HEK293 (cell line): ENCODE measurements around the gene MYH6.

ENCODE experiments used
- CTCF ChIA-PET: fragments of 350-600 bp; formaldehyde crosslinking; extraction: SDS; loops from one replicate; lab custom pipeline; 2021; ENCODE audit warnings: antibody characterized with exemption; lab: Yijun Ruan, JAX
- POLR2A ChIA-PET: fragments of 300-600 bp; formaldehyde crosslinking; extraction: SDS; loops from one replicate; lab custom pipeline; 2020; ENCODE audit warnings: antibody characterized with exemption, inconsistent platforms; lab: Yijun Ruan, JAX
- H3K27ac ChIP-seq: fragments of 200-500 bp; sonication (Bioruptor generic); 2 replicates; pipeline ENCODE4 v1.5.1; 2014; ENCODE audit warnings: low read depth, low read length, control low read depth, inconsistent platforms; ENCODE audit errors: extremely low read depth
- H3K36me3 ChIP-seq, 2 experiments: fragments of 200-500 bp in 1 of 2; sonication (Bioruptor generic) in 1 of 2; 1 replicate in 1 of 2; 2 replicates in 1 of 2; pipeline ENCODE4 v1.5.1; 2014 to 2017; ENCODE audit warnings: inconsistent platforms in 2 of 2, low read length in 2 of 2; ENCODE audit not compliant: control insufficient read depth in 2 of 2, insufficient read depth in 1 of 2
- H3K4me1 ChIP-seq: fragments of 200-500 bp; sonication (Bioruptor generic); 2 replicates; pipeline ENCODE4 v1.5.1; 2014; ENCODE audit warnings: mild to moderate bottlenecking, low read length, inconsistent platforms; ENCODE audit not compliant: control insufficient read depth, insufficient read depth
- H3K4me3 ChIP-seq: 2 replicates; pipeline ENCODE4 v1.5.1; 2011; ENCODE audit warnings: low read depth, mild to moderate bottlenecking, control low read depth, low read length, moderate library complexity
- H3K9me3 ChIP-seq: fragments of 200-500 bp; sonication (Bioruptor generic); 2 replicates; pipeline ENCODE4 v1.5.1; 2014; ENCODE audit warnings: low read depth, low read length, inconsistent platforms; ENCODE audit not compliant: control insufficient read depth, insufficient read depth
- BCL11A ChIP-seq: fragments of 450-650 bp; formaldehyde crosslinking; IDR thresholded peaks from 2 replicates; pipeline ENCODE4 v1.5.1; 2016; ENCODE audit warnings: low read depth, missing biosample characterization, missing genetic modification characterization
- FEZF1 ChIP-seq: fragments of 450-650 bp; formaldehyde crosslinking; IDR thresholded peaks from 2 replicates; pipeline ENCODE4 v1.5.1; 2016; ENCODE audit warnings: missing biosample characterization, missing genetic modification characterization
- PRDM1 ChIP-seq: fragments of 450-650 bp; formaldehyde crosslinking; IDR thresholded peaks from 2 replicates; pipeline ENCODE4; 2016; ENCODE audit warnings: missing biosample characterization, missing genetic modification characterization
- PRDM6 ChIP-seq: fragments of 450-650 bp; formaldehyde crosslinking; IDR thresholded peaks from 2 replicates; pipeline ENCODE4 v1.5.1; 2017; ENCODE audit warnings: missing biosample characterization, missing genetic modification characterization
- ZBTB7A ChIP-seq: fragments of 450-650 bp; formaldehyde crosslinking; IDR thresholded peaks from 2 replicates; pipeline ENCODE4 v1.5.1; 2016; ENCODE audit warnings: low read depth, missing biosample characterization, missing genetic modification characterization
- ZFP69B ChIP-seq: fragments of 450-650 bp; formaldehyde crosslinking; IDR thresholded peaks from 2 replicates; pipeline ENCODE4 v1.5.1; 2016; ENCODE audit warnings: missing biosample characterization, missing genetic modification characterization
- ZNF121 ChIP-seq: fragments of 450-650 bp; formaldehyde crosslinking; IDR thresholded peaks from 2 replicates; pipeline ENCODE4 v1.5.1; 2016; ENCODE audit warnings: missing biosample characterization, missing genetic modification characterization
- ZNF169 ChIP-seq: fragments of 450-650 bp; formaldehyde crosslinking; IDR thresholded peaks from 2 replicates; pipeline ENCODE4 v1.5.1; 2016; ENCODE audit warnings: missing biosample characterization, missing genetic modification characterization
- ZNF18 ChIP-seq: fragments of 450-650 bp; formaldehyde crosslinking; IDR thresholded peaks from 2 replicates; pipeline ENCODE4 v1.5.1; 2016; ENCODE audit warnings: missing biosample characterization, missing genetic modification characterization
- ZNF280D ChIP-seq: fragments of 450-650 bp; formaldehyde crosslinking; IDR thresholded peaks from 2 replicates; pipeline ENCODE4 v1.5.1; 2016; ENCODE audit warnings: missing biosample characterization, missing genetic modification characterization
- ZNF423 ChIP-seq: fragments of 450-650 bp; formaldehyde crosslinking; IDR thresholded peaks from 2 replicates; pipeline ENCODE4 v1.5.1; 2016; ENCODE audit warnings: missing biosample characterization, missing genetic modification characterization
- ZNF501 ChIP-seq: fragments of 450-650 bp; formaldehyde crosslinking; IDR thresholded peaks from 2 replicates; pipeline ENCODE4 v1.5.1; 2016; ENCODE audit warnings: missing biosample characterization, missing genetic modification characterization
- ZNF544 ChIP-seq: fragments of 450-650 bp; formaldehyde crosslinking; IDR thresholded peaks from 2 replicates; pipeline ENCODE4 v1.5.0; 2017; ENCODE audit warnings: missing biosample characterization, missing genetic modification characterization
- ZNF549 ChIP-seq: fragments of 450-650 bp; IDR thresholded peaks from 2 replicates; pipeline ENCODE4 v1.5.1; 2018; ENCODE audit warnings: missing biosample characterization, missing genetic modification characterization, mild to moderate bottlenecking, inconsistent platforms, moderate library complexity
- ZNF571 ChIP-seq: fragments of 450-650 bp; formaldehyde crosslinking; IDR thresholded peaks from 2 replicates; pipeline ENCODE4 v1.5.0; 2017; ENCODE audit warnings: missing biosample characterization, missing genetic modification characterization
- ZNF701 ChIP-seq: fragments of 450-650 bp; formaldehyde crosslinking; IDR thresholded peaks from 2 replicates; pipeline ENCODE4 v1.5.1; 2016; ENCODE audit warnings: missing biosample characterization, missing genetic modification characterization
- ZNF76 ChIP-seq: fragments of 450-650 bp; formaldehyde crosslinking; IDR thresholded peaks from 2 replicates; pipeline ENCODE4; 2016; ENCODE audit warnings: low read depth, missing biosample characterization, missing genetic modification characterization, borderline replicate concordance
- ZNF843 ChIP-seq: fragments of 450-650 bp; formaldehyde crosslinking; IDR thresholded peaks from 2 replicates; pipeline ENCODE4 v1.5.1; 2016; ENCODE audit warnings: missing biosample characterization, missing genetic modification characterization

The MYH6 gene

GRCh38 chr14:23357261-23357660 lies 50.8 kb downstream of the MYH6 start (continued):
- TF ChIP-seq ZNF544 (tag by site-specific recombination): no peak
- TF ChIP-seq ZNF423 (tag by site-specific recombination): no peak

- no peaks in the 10 kb centered on the region for H3K4me1 ChIP-seq
- H3K36me3 ChIP-seq: no peaks in the 10 kb centered on the region
- no peak overlapping the region for H3K4me3 ChIP-seq
- H3K9me3 ChIP-seq: no peaks in the 10 kb centered on the region
- H3K27ac ChIP-seq: no peak overlapping the region
- TF ChIP-seq ZNF121 (tag by site-specific recombination): no peak
- no peak for TF ChIP-seq ZNF701 (tag by site-specific recombination)
- no peak for TF ChIP-seq ZFP69B (tag by site-specific recombination)
- TF ChIP-seq BCL11A: no peak
- TF ChIP-seq ZNF843 (tag by site-specific recombination): no peak
- no peak for TF ChIP-seq ZNF549 (tag by site-specific recombination)
- TF ChIP-seq ZNF169 (tag by site-specific recombination): no peak
- no peak for TF ChIP-seq ZNF501 (tag by site-specific recombination)
- TF ChIP-seq PRDM6: no peak
- ChIA-PET CTCF (interaction anchor here (1.5 kb wide), 1 partner anchor 24 kb away, joined by 4 read pairs; no protein-coding TSS in a partner anchor), POLR2A (no interaction called here)
Observed at GRCh38 chr14:23356662-23357061, 51.4 kb downstream of the MYH6 start.

- CTCF ChIA-PET: interaction anchor here (1.5 kb wide), 1 partner anchor 24 kb away, joined by 4 read pairs; no protein-coding TSS in a partner anchor
Observed at GRCh38 chr14:23355871-23356435, 52.1 kb downstream of the MYH6 start.

More at GRCh38 chr14:23355871-23356435, 52.1 kb downstream of the MYH6 start:
- no peaks in the 10 kb centered on the region for H3K9me3 ChIP-seq
- no peaks in the 10 kb centered on the region for H3K36me3 ChIP-seq
- TF ChIP-seq ZNF18 (tag by site-specific recombination) (no peak), ZNF571 (tag by site-specific recombination) (no peak), ZNF280D (tag by site-specific recombination) (no peak), ZNF76 (no peak), ZBTB7A (tag by site-specific recombination) (no peak), FEZF1 (tag by site-specific recombination) (no peak), ZNF701 (tag by site-specific recombination) (no peak), PRDM1 (no peak)
- no peaks in the 10 kb centered on the region for H3K4me1 ChIP-seq
- POLR2A ChIA-PET: no interaction called here
- H3K27ac ChIP-seq: no peak overlapping the region
- H3K4me3 ChIP-seq: no peak overlapping the region
